HepG2 (cell line): ENCODE data around the gene GREM1. TPM values are rescaled to one million over a fixed set of nuclear protein-coding genes. Genes with fewer than 3 reads are reported as not detected.
A peak's percentile ranks its signal among the peaks of the same experiment; 100 is the strongest.

ENCODE experiments used
- ASH2L ChIP-seq: fragments of 300-600, 200-600 bp; sonication (generic); IDR thresholded peaks from 2 replicates; pipeline ENCODE4 v1.7.0; 2017; ENCODE audit warnings: low read depth, mild to moderate bottlenecking, moderate library complexity, mixed read lengths, low read length; ENCODE audit not compliant: insufficient read length
- ATF7-NPFF ChIP-seq: sonication (generic); formaldehyde crosslinking; IDR thresholded peaks from 2 replicates; pipeline ENCODE4 v1.8.1; 2023; ENCODE audit warnings: mild to moderate bottlenecking, low read depth, missing genetic modification reagents, moderate library complexity
- DNMT1 ChIP-seq: sonication (generic); formaldehyde crosslinking; IDR thresholded peaks from 2 replicates; pipeline ENCODE4 v1.5.1; 2020; ENCODE audit warnings: mild to moderate bottlenecking, missing genetic modification reagents
- ELF1 ChIP-seq: sonication (generic); formaldehyde crosslinking; IDR thresholded peaks from 2 replicates; pipeline ENCODE4 v1.4.0; 2020; ENCODE audit warnings: missing genetic modification reagents
- ELF4 ChIP-seq: sonication (generic); formaldehyde crosslinking; IDR thresholded peaks from 2 replicates; pipeline ENCODE4 v1.5.0; 2020; ENCODE audit warnings: missing genetic modification reagents, mild to moderate bottlenecking, moderate library complexity, borderline replicate concordance
- FOXK1 ChIP-seq: sonication (generic); formaldehyde crosslinking; IDR thresholded peaks from 2 replicates; pipeline ENCODE4 v1.4.0; 2020; ENCODE audit warnings: low read depth, missing genetic modification reagents, borderline replicate concordance
- FOXO1 ChIP-seq: sonication (generic); formaldehyde crosslinking; IDR thresholded peaks from 2 replicates; pipeline ENCODE4 v1.4.0; 2020; ENCODE audit warnings: missing genetic modification reagents
- GABPA ChIP-seq, 2 experiments: IDR thresholded peaks; 2 replicates each; pipeline ENCODE4 v1.6.1; 2011 to 2016; ENCODE audit warnings: low read depth in 2 of 2, low read length in 1 of 2, missing biosample characterization in 1 of 2, missing genetic modification characterization in 1 of 2
- HMGA1 ChIP-seq: sonication (generic); formaldehyde crosslinking; conservative IDR thresholded peaks from 2 replicates; pipeline ENCODE4 v1.4.0; 2020; ENCODE audit warnings: missing genetic modification reagents
- KLF9 ChIP-seq: IDR thresholded peaks from 2 replicates; pipeline ENCODE4 v1.6.1; 2016; ENCODE audit warnings: low read depth
- KMT2A ChIP-seq: sonication (generic); formaldehyde crosslinking; IDR thresholded peaks from 2 replicates; pipeline ENCODE4 v1.4.0; 2020; ENCODE audit warnings: missing genetic modification reagents
- MBNL3 ChIP-seq: fragments of 250-450 bp; sonication (Bioruptor Pico); conservative IDR thresholded peaks from 2 replicates; pipeline ENCODE4 v1.8.0; 2022; ENCODE audit warnings: mild to moderate bottlenecking, inconsistent platforms
- MEIS1 ChIP-seq: sonication (generic); formaldehyde crosslinking; IDR thresholded peaks from 2 replicates; pipeline ENCODE4 v1.9.0; 2021; ENCODE audit warnings: mild to moderate bottlenecking, missing genetic modification reagents, moderate library complexity, borderline replicate concordance
- MIER3 ChIP-seq: IDR thresholded peaks from 2 replicates; pipeline ENCODE4 v1.6.1; 2016; ENCODE audit warnings: missing compliant biosample characterization, borderline replicate concordance
- RFXAP ChIP-seq: sonication (generic); formaldehyde crosslinking; IDR thresholded peaks from 2 replicates; pipeline ENCODE4 v1.4.0; 2020; ENCODE audit warnings: missing genetic modification reagents, borderline replicate concordance
- SP1 ChIP-seq, 2 experiments: fragments of 450-650 bp in 1 of 2; sonication (generic) in 1 of 2; formaldehyde crosslinking in 1 of 2; IDR thresholded peaks; 2 replicates each; pipeline versions ENCODE4 v1.4.0 to v1.6.1; 2016 to 2020; ENCODE audit warnings: missing genetic modification reagents in 1 of 2
- U2AF1 ChIP-seq: fragments of 200-400 bp; formaldehyde crosslinking; optimal IDR thresholded peaks from 2 replicates; pipeline ENCODE3; 2017; ENCODE audit warnings: mild to moderate bottlenecking, low read depth, low read length
- ZBTB42 ChIP-seq: sonication (generic); formaldehyde crosslinking; IDR thresholded peaks from 2 replicates; pipeline ENCODE4 v1.5.0; 2020; ENCODE audit warnings: mild to moderate bottlenecking, missing genetic modification reagents
- ZFX ChIP-seq: sonication (generic); formaldehyde crosslinking; IDR thresholded peaks from 2 replicates; pipeline ENCODE4 v1.4.0; 2020; ENCODE audit warnings: mild to moderate bottlenecking, low read depth, missing genetic modification reagents, moderate library complexity
- ZNF12 ChIP-seq: sonication (generic); formaldehyde crosslinking; IDR thresholded peaks from 2 replicates; pipeline ENCODE4 v1.5.0; 2020; ENCODE audit warnings: missing genetic modification reagents
- polyA plus RNA-seq, 8 experiments: library from polyadenylated mRNA; depleted of rRNA in 3 of 8; stranded (reverse) in 7 of 8; unstranded in 1 of 8; fragments of >200 nt; fragmentation: Illumina TruSeq in 4 of 8; extraction: Trizol in 4 of 8; gene quantifications; 2 replicates each; pipeline versions ENCODE4 v1.2.1 to v1.2.3, GENCODE V29; 2011 to 2016; ENCODE audit warnings: low read depth in 4 of 8, missing spikeins in 1 of 8, mixed read lengths in 1 of 8; ENCODE audit not compliant: insufficient read depth in 1 of 8
- total RNA-seq, 5 experiments: library from RNA; depleted of rRNA; stranded (reverse); fragments of >200 nt; fragmentation: Illumina TruSeq; extraction: Trizol; gene quantifications; 2 replicates each; pipeline ENCODE4 v1.2.3, GENCODE V29; 2016; ENCODE audit warnings: low read depth in 1 of 5
- TF ChIP-seq, protein P1 (sequence below): sonication (generic); formaldehyde crosslinking; IDR thresholded peaks from 2 replicates; pipeline ENCODE4 v1.8.1; 2022; ENCODE audit warnings: low read depth, mild to moderate bottlenecking, missing genetic modification reagents
- TF ChIP-seq, protein P2 (sequence below): sonication (generic); formaldehyde crosslinking; conservative IDR thresholded peaks from 2 replicates; pipeline ENCODE4 v1.4.0; 2020; ENCODE audit warnings: missing genetic modification reagents
- TF ChIP-seq, protein P3 (sequence below): sonication (generic); formaldehyde crosslinking; IDR thresholded peaks from 2 replicates; pipeline ENCODE4 v1.4.0; 2020; ENCODE audit warnings: missing genetic modification reagents

Gene GREM1
- total and polyA plus RNA-seq, 2 of the 13 experiments (the other 11 are each of a cell fraction or from before 2014, with no cell fraction given) = 0.02 to 0.08 TPM

DNA sequence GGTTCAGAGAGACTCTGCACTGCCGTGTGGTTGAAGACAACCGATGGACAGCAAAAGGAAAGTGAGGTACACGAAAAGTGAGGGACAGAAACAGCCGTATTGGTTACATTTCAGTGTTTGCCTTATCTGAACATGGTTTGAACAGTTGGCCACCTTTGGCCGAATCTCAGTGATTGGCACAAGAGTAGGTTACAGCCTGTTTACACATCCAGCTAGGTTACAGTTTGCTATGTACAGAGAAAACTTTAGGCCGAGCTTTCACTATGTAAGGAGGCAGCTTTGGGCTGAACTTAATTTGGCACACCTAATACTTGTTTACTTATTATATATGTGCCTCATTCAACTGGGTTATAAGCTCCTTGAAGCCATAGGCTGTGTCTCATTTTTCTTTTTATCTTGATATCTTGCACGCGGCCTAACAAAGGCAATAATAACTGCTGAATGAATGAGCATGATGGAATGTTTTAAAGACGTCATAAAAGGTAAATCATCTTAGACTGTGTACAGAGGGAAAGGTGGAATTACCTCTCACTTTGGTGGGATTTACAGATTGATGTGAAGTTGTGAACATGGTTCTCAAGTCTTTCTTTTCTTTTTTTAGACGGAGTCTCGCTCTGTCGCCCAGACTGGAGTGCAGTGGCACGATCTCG lies 17.2 kb upstream of the GREM1 start (continued):
- TF ChIP-seq, protein P1, sequence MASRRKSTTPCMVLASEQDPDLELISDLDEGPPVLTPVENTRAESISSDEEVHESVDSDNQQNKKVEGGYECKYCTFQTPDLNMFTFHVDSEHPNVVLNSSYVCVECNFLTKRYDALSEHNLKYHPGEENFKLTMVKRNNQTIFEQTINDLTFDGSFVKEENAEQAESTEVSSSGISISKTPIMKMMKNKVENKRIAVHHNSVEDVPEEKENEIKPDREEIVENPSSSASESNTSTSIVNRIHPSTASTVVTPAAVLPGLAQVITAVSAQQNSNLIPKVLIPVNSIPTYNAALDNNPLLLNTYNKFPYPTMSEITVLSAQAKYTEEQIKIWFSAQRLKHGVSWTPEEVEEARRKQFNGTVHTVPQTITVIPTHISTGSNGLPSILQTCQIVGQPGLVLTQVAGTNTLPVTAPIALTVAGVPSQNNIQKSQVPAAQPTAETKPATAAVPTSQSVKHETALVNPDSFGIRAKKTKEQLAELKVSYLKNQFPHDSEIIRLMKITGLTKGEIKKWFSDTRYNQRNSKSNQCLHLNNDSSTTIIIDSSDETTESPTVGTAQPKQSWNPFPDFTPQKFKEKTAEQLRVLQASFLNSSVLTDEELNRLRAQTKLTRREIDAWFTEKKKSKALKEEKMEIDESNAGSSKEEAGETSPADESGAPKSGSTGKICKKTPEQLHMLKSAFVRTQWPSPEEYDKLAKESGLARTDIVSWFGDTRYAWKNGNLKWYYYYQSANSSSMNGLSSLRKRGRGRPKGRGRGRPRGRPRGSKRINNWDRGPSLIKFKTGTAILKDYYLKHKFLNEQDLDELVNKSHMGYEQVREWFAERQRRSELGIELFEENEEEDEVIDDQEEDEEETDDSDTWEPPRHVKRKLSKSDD (CRISPR knock-in tag) = 0 out of 2 replicates have a peak, but pooled peaks have one; percentile 29
- TF ChIP-seq KLF9 (no peak), U2AF1 (no peak), ELF1 (CRISPR knock-in tag) (no peak), ZBTB42 (CRISPR knock-in tag) (no peak), ZFX (CRISPR knock-in tag) (peak; percentile 36; the same call in 1 of the 2 replicates), RFXAP (no peak), ZNF12 (CRISPR knock-in tag) (no peak), DNMT1 (CRISPR knock-in tag) (no peak), MEIS1 (no peak), FOXO1 (CRISPR knock-in tag) (peak; percentile 60; the same call in 1 of the 2 replicates), ELF4 (CRISPR knock-in tag) (no peak), MBNL3 (CRISPR knock-in tag) (no peak), MIER3 (CRISPR knock-in tag) (no peak), ATF7-NPFF (CRISPR knock-in tag) (no peak), KMT2A (no peak), HMGA1 (CRISPR knock-in tag) (no peak), FOXK1 (0 out of 2 replicates have a peak, but pooled peaks have one; percentile 58), GABPA (IDR thresholded peaks at IDR 0.05; ENCODE audit: low read depth, low read length) (no peak), GABPA (CRISPR knock-in tag; IDR thresholded peaks at IDR 0.05; ENCODE audit: low read depth) (no peak), SP1 (IDR thresholded peaks at IDR 0.05) (no peak), SP1 (CRISPR knock-in tag; IDR thresholded peaks at IDR 0.05) (no peak), ASH2L (no peak)
- TF ChIP-seq, protein P2, sequence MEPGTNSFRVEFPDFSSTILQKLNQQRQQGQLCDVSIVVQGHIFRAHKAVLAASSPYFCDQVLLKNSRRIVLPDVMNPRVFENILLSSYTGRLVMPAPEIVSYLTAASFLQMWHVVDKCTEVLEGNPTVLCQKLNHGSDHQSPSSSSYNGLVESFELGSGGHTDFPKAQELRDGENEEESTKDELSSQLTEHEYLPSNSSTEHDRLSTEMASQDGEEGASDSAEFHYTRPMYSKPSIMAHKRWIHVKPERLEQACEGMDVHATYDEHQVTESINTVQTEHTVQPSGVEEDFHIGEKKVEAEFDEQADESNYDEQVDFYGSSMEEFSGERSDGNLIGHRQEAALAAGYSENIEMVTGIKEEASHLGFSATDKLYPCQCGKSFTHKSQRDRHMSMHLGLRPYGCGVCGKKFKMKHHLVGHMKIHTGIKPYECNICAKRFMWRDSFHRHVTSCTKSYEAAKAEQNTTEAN (CRISPR knock-in tag) = no peak
- TF ChIP-seq, protein P3, sequence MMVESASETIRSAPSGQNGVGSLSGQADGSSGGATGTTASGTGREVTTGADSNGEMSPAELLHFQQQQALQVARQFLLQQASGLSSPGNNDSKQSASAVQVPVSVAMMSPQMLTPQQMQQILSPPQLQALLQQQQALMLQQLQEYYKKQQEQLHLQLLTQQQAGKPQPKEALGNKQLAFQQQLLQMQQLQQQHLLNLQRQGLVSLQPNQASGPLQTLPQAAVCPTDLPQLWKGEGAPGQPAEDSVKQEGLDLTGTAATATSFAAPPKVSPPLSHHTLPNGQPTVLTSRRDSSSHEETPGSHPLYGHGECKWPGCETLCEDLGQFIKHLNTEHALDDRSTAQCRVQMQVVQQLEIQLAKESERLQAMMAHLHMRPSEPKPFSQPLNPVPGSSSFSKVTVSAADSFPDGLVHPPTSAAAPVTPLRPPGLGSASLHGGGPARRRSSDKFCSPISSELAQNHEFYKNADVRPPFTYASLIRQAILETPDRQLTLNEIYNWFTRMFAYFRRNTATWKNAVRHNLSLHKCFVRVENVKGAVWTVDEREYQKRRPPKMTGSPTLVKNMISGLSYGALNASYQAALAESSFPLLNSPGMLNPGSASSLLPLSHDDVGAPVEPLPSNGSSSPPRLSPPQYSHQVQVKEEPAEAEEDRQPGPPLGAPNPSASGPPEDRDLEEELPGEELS (CRISPR knock-in tag) = peak; percentile 67
